SK-N-MC (cell line): Measurements from ENCODE around the gene MR1.

ENCODE experiments used
- DNase-seq: peaks from one replicate; pipeline ENCODE4 v3.0.0-alpha.2; 2011; ENCODE audit warnings: low read depth, low spot score
- H3K27ac ChIP-seq: fragments of 200-600 bp; sonication (generic); 2 replicates; pipeline ENCODE4 v1.5.1; 2016; ENCODE audit warnings: mixed run types
- H3K36me3 ChIP-seq: fragments of 200-600 bp; sonication (generic); 2 replicates; pipeline ENCODE4 v1.6.1; 2017; ENCODE audit warnings: antibody characterized with exemption, low read length, mixed read lengths; ENCODE audit not compliant: insufficient read depth
- H3K4me3 ChIP-seq: fragments of 200-600 bp; sonication (generic); 2 replicates; pipeline ENCODE4 v1.5.1; 2016
- H3K9ac ChIP-seq: fragments of 200-600 bp; sonication (generic); 2 replicates; pipeline ENCODE4 v1.8.0; 2017; ENCODE audit warnings: mixed run types, mixed read lengths; ENCODE audit not compliant: insufficient read length
- H3K9me3 ChIP-seq: fragments of 200-600 bp; sonication (generic); 2 replicates; pipeline ENCODE4 v1.6.1; 2017; ENCODE audit warnings: low read depth, mild to moderate bottlenecking, antibody characterized with exemption, low read length, moderate library complexity, mixed read lengths
- EZH2 ChIP-seq: fragments of 200-600 bp; sonication (generic); IDR thresholded peaks from one replicate; pipeline ENCODE4 v1.6.1; 2017; ENCODE audit warnings: antibody characterized with exemption
- FOXP2 ChIP-seq: optimal IDR thresholded peaks from 2 replicates; pipeline ENCODE3; 2011; ENCODE audit warnings: mild to moderate bottlenecking, moderate library complexity; ENCODE audit not compliant: insufficient read depth; ENCODE audit errors: extremely low read length, control extremely low read depth
- POLR2AphosphoS5 ChIP-seq: IDR thresholded peaks from 2 replicates; pipeline ENCODE4 v1.6.1; 2012; ENCODE audit warnings: mild to moderate bottlenecking, low read depth, low read length, borderline replicate concordance

The MR1 gene

DNA sequence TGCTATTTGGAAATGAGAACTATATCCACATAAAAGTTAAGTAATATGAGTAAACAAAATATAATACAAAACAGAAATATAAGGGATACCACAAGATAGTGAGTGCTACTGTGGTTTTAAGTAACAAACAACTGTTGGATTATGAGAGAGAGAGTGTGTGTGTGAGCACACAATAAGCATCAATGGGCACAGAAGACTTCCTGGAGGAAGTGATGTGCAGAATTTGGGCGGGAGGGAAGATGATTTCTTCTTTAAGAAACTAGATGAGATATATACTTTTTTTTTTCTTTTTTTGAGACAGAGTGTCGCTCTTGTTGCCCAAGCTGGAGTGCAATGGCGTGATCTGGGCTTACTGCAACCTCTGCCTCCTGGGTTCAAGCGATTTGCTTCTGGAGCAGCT lies 46.8 kb downstream of the MR1 start:
- Histone ChIP-seq H3K27ac (no peak overlapping the region), H3K9me3 (no peaks in the 10 kb centered on the region), H3K4me3 (no peak overlapping the region), H3K36me3 (no peaks in the 10 kb centered on the region), H3K9ac (no peak overlapping the region)
- no peak for TF ChIP-seq POLR2AphosphoS5
- TF ChIP-seq EZH2 = no peak
- TF ChIP-seq FOXP2 = no peak
- DNase-seq = no peak

DNA sequence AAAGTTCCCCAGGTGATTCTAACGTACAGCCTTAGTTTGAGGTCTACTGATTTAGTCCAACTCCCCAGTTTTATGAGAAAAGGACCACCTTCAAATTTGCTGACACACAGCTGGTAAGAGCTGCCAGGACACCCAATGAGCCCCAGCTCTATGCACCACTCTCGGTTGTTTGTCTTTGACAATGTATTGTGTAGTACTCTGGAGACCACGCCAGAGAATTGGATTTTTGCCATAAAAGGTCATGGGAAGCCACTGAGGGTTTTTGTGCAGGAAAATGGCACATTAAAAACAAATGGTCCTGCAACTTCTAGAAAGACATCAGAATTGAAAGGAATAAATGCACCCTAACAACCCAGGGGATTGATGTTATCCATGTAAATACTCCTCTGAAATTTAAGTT lies 47.6 kb downstream of the MR1 start:
- H3K36me3 ChIP-seq = no peaks in the 10 kb centered on the region
- H3K9me3 ChIP-seq = no peaks in the 10 kb centered on the region
- no peak overlapping the region for H3K9ac ChIP-seq
- no peak overlapping the region for H3K4me3 ChIP-seq
- H3K27ac ChIP-seq = no peak overlapping the region
- no peak for DNase-seq
- TF ChIP-seq EZH2 = no peak
- no peak for TF ChIP-seq FOXP2
- TF ChIP-seq POLR2AphosphoS5 = no peak

DNA sequence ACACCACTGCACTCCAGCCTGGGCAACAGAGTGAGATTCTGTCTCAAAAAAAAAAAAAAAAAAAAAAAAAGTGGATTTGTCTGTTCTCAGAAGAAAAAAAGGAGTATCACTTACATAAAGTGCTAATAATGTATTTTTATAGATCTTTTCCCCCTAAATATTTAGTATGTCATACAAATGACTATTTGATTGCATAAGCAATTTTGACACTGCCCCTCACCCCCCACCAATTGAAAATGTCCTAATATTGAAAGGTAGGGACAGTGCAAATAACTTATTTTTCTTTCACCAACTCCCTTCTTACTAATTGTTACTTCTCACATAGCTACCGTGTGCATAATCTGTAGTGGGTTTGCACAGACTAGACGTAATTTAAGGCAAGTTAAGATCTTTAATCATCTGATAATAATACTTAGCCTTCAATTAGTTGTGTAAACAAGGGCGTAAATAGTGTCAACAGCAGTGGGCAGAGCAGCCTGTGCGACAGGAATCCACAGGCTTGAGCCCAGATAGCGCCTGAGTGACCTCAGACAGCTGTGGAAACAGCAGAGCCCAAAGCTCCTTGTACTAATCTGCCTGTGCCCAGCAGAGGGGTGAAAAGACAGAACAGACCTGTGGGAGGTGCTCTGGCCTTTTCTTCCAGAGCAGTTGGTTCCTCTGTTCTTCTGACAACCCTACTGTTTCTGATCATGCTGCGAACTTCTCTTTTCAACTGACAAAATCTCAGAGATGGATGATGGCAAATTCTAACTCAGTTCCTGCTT lies 50.2 kb downstream of the MR1 start:
- DNase-seq = no peak
- Histone ChIP-seq H3K9ac (no peak overlapping the region), H3K4me3 (no peak overlapping the region), H3K27ac (0 out of 2 replicates have a peak overlapping the region, but pooled peaks have one; percentile 8), H3K9me3 (no peaks in the 10 kb centered on the region), H3K36me3 (no peaks in the 10 kb centered on the region)
- TF ChIP-seq POLR2AphosphoS5 = no peak
- TF ChIP-seq FOXP2 = no peak
- TF ChIP-seq EZH2 = no peak

DNA sequence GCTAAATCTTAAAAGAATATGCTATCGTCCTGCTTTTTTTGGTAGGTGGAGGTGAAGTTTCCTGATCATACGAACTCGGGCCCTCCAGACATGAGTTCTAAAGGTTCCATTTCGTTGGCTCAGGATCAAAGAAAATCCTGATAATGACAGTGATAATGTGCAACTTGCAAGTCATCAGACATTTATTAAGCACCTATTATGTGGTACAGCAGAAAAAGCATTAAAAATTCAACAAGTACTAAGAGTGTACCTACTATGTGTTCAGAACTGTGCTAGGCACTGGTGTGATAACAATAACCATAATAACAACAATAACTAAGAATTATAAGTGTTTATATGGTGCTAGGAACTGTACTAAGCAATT lies 50.8 kb downstream of the MR1 start:
- Histone ChIP-seq H3K27ac (no peak overlapping the region), H3K9ac (no peak overlapping the region), H3K36me3 (no peaks in the 10 kb centered on the region), H3K4me3 (no peak overlapping the region), H3K9me3 (no peaks in the 10 kb centered on the region)
- no peak for DNase-seq
- no peak for TF ChIP-seq FOXP2
- TF ChIP-seq EZH2 = no peak
- no peak for TF ChIP-seq POLR2AphosphoS5

DNA sequence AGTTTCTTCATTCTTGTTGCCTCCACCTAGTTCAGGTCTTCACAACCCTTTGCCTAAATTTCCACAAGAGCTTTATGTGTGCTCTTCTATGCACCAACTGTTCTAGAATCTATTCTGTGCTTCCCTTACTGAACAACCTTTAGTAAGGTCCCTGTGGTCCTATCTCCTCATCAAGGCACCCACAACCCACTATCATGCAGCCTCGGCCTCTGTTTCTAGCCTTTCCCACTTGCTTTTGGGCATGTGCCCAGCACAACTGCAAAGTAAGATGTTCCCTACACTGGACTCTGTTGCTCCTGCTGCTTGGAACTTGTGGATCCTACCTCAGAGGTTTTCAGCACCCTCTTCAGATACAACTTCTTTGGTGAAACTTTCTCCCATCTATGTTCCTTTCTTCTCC lies 52.3 kb downstream of the MR1 start:
- Histone ChIP-seq H3K9ac (no peak overlapping the region), H3K27ac (no peak overlapping the region), H3K9me3 (no peaks in the 10 kb centered on the region), H3K4me3 (no peak overlapping the region), H3K36me3 (no peaks in the 10 kb centered on the region)
- DNase-seq = no peak
- TF ChIP-seq FOXP2 (no peak), EZH2 (no peak), POLR2AphosphoS5 (no peak)

DNA sequence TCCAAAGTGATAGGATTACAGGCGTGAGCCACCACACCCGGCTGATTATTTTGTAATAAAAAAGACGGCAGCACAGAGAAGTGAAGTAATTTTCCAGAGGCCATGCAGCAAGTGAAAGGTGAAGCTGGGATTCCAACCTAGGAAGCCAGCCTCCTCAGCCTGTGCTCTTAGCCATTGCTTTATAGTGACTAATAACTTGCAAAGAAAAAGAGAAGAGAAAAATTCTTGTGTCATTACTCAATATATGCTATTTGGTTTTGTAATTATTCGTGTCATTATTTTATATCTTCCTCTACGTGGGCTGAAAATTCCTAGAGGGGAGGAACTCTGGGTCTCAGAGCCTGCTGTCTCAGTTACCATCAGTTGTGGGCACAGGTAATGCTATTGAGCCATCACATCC lies 53.1 kb downstream of the MR1 start:
- no peak overlapping the region for H3K4me3 ChIP-seq
- no peak overlapping the region for H3K9ac ChIP-seq
- DNase-seq = no peak
- TF ChIP-seq FOXP2 = no peak
- no peak for TF ChIP-seq POLR2AphosphoS5
- no peak for TF ChIP-seq EZH2
- no peaks in the 10 kb centered on the region for H3K9me3 ChIP-seq
- no peak overlapping the region for H3K27ac ChIP-seq
- H3K36me3 ChIP-seq = no peaks in the 10 kb centered on the region

DNA sequence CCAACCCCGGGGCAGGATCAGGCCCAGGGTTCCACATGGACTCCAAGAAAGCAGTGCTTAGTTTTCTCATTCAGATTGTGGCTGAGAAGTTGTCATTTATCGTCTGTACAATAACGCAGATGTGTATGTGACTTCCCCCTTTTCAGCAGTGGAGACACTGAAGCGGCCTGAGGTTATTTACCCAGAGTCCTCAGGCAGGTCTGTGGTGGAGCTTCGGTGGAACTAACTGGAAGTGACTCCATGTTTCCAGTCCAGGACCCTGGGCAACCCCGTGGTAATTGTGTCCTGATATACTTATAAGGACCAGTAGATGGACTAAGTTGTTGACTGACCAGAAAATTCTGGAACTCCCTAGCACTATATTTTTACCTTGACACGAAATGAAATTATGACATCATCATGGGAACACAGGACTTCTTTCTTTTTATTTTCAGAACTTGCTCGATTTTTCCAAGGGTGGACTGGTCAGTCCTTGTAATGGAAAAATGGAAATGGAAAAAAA lies 53.7 kb downstream of the MR1 start:
- H3K9me3 ChIP-seq = no peaks in the 10 kb centered on the region
- no peak overlapping the region for H3K27ac ChIP-seq
- H3K4me3 ChIP-seq = no peak overlapping the region
- no peaks in the 10 kb centered on the region for H3K36me3 ChIP-seq
- H3K9ac ChIP-seq = no peak overlapping the region
- no peak for TF ChIP-seq FOXP2
- no peak for TF ChIP-seq EZH2
- TF ChIP-seq POLR2AphosphoS5 = no peak
- no peak for DNase-seq

DNA sequence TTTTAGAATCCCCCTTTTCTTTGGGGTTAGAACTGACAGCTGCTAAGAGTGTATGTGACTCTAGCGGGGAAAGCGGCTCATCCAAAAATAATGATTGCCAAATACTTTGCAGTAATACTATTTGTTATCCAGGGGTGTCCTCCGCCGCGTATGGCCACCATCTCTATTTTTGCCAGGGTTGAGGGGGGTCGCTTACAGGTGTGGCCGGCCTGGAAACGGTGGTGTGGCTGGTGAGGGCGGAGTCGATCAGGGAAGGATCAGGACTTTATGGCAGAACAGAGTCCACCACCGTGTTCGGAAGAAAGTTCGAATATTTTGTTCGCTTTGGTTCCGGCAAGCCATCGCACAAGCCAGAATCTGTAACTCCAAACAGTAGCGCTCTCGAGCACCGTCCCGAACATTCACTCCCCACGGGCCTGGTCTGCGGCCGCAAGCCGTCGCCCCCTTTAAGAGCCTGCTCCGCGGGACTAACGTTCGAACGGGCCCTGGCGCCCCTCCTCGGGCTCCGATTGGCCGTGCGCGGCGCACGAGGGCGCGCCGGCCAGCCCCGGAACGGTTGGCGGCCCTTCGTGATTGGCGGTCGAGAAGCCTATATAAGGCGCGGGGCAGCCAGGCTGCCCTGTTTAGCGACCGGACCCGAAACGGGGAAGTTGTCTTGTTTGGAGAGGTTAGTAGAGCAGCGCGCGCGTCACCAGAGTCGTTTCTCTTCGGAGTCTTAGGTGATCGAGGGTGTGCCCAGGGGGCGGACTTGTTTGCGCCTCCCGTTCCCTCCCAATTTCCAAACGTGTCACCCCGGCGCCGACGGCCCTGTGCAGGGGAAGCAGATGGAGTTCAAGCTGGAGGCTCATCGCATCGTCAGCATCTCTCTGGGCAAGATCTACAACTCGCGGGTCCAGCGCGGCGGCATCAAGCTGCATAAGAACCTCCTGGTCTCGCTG lies 54.6 kb downstream of the MR1 start, which contains the start of gene IER5:
IER5 (plus strand) TSS at position 622 of the 938 bp plus-strand sequence; CDS start at position 825, 203 bp downstream.
- H3K27ac ChIP-seq = no peak within 1 kb of the TSS
- TF ChIP-seq EZH2 = no peak
- TF ChIP-seq POLR2AphosphoS5 = peak; percentile 100
- no peak for TF ChIP-seq FOXP2
- H3K4me3 ChIP-seq = peak within 1 kb of the TSS; percentile 96
- peak within 1 kb of the TSS; percentile 74 for H3K9ac ChIP-seq
- no peaks in the 10 kb centered on the region for H3K9me3 ChIP-seq
- no peaks in the 10 kb centered on the region for H3K36me3 ChIP-seq
- DNase-seq = peak; percentile 58
